Upper lobe of left lung (tissue), 6 donors: Measurements from ENCODE around the gene MEX3D. TPM values are rescaled to one million over a fixed set of nuclear protein-coding genes. Genes with fewer than 3 reads are reported as not detected.

Experiments
- ATAC-seq, 2 donors: fragments of 200-7000 bp; cut with Tn5 transposase; one replicate each; pipeline ENCODE4 v1.9.1; 2022; ENCODE audit warnings: mild to moderate bottlenecking in 2 of 2, moderate library complexity in 2 of 2; ENCODE audit not compliant: low FRiP score in 2 of 2
- DNase-seq, 2 donors: peaks; one replicate each; pipeline ENCODE4 v3.0.0-alpha.2; 2019 to 2020
- H3K27ac ChIP-seq, 4 donors: fragments of 200-600 bp; sonication (generic); one replicate each; pipeline ENCODE4 v1.5.1; 2016 to 2019
- H3K27me3 ChIP-seq, 4 donors: fragments of 200-600 bp; sonication (generic); one replicate each; pipeline ENCODE4 v1.5.1; 2017 to 2019
- H3K36me3 ChIP-seq, 4 donors: fragments of 200-600 bp; sonication (generic); one replicate each; pipeline ENCODE4 v1.5.1; 2016 to 2019
- H3K4me1 ChIP-seq, 4 donors: fragments of 200-600 bp; sonication (generic); one replicate each; pipeline ENCODE4 v1.5.1; 2018 to 2019
- H3K4me3 ChIP-seq, 4 donors: fragments of 200-600 bp; sonication (generic); one replicate each; pipeline ENCODE4 v1.5.1; 2017 to 2019; ENCODE audit warnings: mild to moderate bottlenecking in 2 of 4, moderate library complexity in 1 of 4
- H3K9me3 ChIP-seq, 4 donors: fragments of 200-600 bp; sonication (generic); one replicate each; pipeline ENCODE4 v1.5.1; 2018 to 2019
- CTCF ChIP-seq, 6 experiments: fragments of 450-650 bp in 4 of 6; fragments of 200-600 bp in 2 of 6; sonication (generic) in 2 of 6; IDR thresholded peaks; one replicate each; pipeline ENCODE4 v1.5.1; 2016 to 2019; ENCODE audit warnings: antibody characterized with exemption in 6 of 6
- EP300 ChIP-seq, 4 donors: sonication (generic); formaldehyde crosslinking; IDR thresholded peaks; one replicate each; pipeline ENCODE4 v1.5.1; 2017; ENCODE audit warnings: antibody characterized with exemption in 4 of 4, control low read depth in 2 of 4
- POLR2A ChIP-seq, 4 donors: fragments of 450-650 bp; IDR thresholded peaks; one replicate each; pipeline ENCODE4 v1.5.1; 2016 to 2017; ENCODE audit warnings: antibody characterized with exemption in 4 of 4, mild to moderate bottlenecking in 2 of 4
- POLR2AphosphoS5 ChIP-seq, 2 donors: sonication (generic); formaldehyde crosslinking; IDR thresholded peaks; one replicate each; pipeline ENCODE4 v1.5.1; 2017; ENCODE audit warnings: antibody characterized with exemption in 2 of 2
- WGBS, 2 donors: methylation state at CpG; one replicate each; pipeline ENCODE4 v1.1.5; 2017 to 2018; 5-methylcytosine and 5-hydroxymethylcytosine counted together
- total RNA-seq, 6 donors: library from RNA; depleted of rRNA in 4 of 6; stranded (reverse); fragments of >200 nt in 4 of 6; gene quantifications; one replicate each; pipeline versions ENCODE4 v1.1.0 to v1.2.1, GENCODE V29; 2016 to 2021
- donor health status: DM: no; HTN: no; CAD: no; lungs with moderate emphysema.
- donor health status: DM: no; HTN: yes; CAD: no; lungs with severe emphysema.

Gene MEX3D
- total RNA-seq, 6 donors from 2014 or later, result 18.0 to 43.7 (median 26.5) TPM

GRCh38 chr19:1577929-1578618 is 9.9 kb upstream of the MEX3D start:
- H3K27me3 ChIP-seq, result no peaks in the 10 kb centered on the region
- H3K4me3 ChIP-seq, result no peak overlapping the region
- H3K36me3 ChIP-seq, result peaks cover 10 to 69% (median 65%) of the 10 kb centered on the region in 4 donors
- ATAC-seq (peak in 1 of 2 donors; percentile 6), DNase-seq (peak in 1 of 2 donors; percentile 81)
- H3K9me3 ChIP-seq, result no peaks in the 10 kb centered on the region
- no peak overlapping the region for H3K27ac ChIP-seq
- 92 to 94% methylated on average over 28 to 47 of the region's 49 CpGs for WGBS, 2 donors
- TF ChIP-seq CTCF (IDR thresholded peaks at IDR 0.05), result no peak
- TF ChIP-seq POLR2AphosphoS5 (IDR thresholded peaks at IDR 0.05), result no peak
- TF ChIP-seq EP300 (IDR thresholded peaks at IDR 0.05), result no peak
- no peak for TF ChIP-seq POLR2A (IDR thresholded peaks at IDR 0.05)
- H3K4me1 ChIP-seq, result no peaks in the 10 kb centered on the region

GRCh38 chr19:1577090-1577928 is 9.2 kb upstream of the MEX3D start:
- DNase-seq, result peak in 1 of 2 donors; percentile 73
- no peaks in the 10 kb centered on the region for H3K27me3 ChIP-seq
- no peaks in the 10 kb centered on the region for H3K4me1 ChIP-seq
- no peaks in the 10 kb centered on the region for H3K9me3 ChIP-seq
- WGBS, 2 donors, result 73 to 95% methylated on average over 8 to 14 of the region's 41 CpGs
- ATAC-seq, result peak in 1 of 2 donors; percentile 3
- peaks cover 10 to 62% (median 58%) of the 10 kb centered on the region in 4 donors for H3K36me3 ChIP-seq
- H3K27ac ChIP-seq, result no peak overlapping the region
- no peak overlapping the region for H3K4me3 ChIP-seq
- no peak for TF ChIP-seq EP300 (IDR thresholded peaks at IDR 0.05)
- TF ChIP-seq POLR2AphosphoS5 (IDR thresholded peaks at IDR 0.05), result no peak
- TF ChIP-seq POLR2A (IDR thresholded peaks at IDR 0.05), result no peak
- no peak for TF ChIP-seq CTCF (IDR thresholded peaks at IDR 0.05)

GRCh38 chr19:1576242-1577089 is 8.3 kb upstream of the MEX3D start:
- ATAC-seq, result no peak
- Histone ChIP-seq H3K27me3 (no peaks in the 10 kb centered on the region), H3K9me3 (no peaks in the 10 kb centered on the region), H3K4me1 (no peaks in the 10 kb centered on the region), H3K4me3 (no peak overlapping the region), H3K36me3 (peaks cover 10 to 53% (median 50%) of the 10 kb centered on the region in 4 donors), H3K27ac (no peak overlapping the region)
- DNase-seq, result peak in 1 of 2 donors; percentile 69
- TF ChIP-seq POLR2A (IDR thresholded peaks at IDR 0.05), result no peak
- no peak for TF ChIP-seq CTCF (IDR thresholded peaks at IDR 0.05)
- TF ChIP-seq EP300 (IDR thresholded peaks at IDR 0.05), result no peak
- TF ChIP-seq POLR2AphosphoS5 (IDR thresholded peaks at IDR 0.05), result no peak
- WGBS, 2 donors, result 89 to 92% methylated on average over 12 to 25 of the region's 30 CpGs

GRCh38 chr19:1575323-1576241 is 7.5 kb upstream of the MEX3D start:
- WGBS, 2 donors, result 86% methylated on average over 13 to 22 of the region's 22 CpGs
- H3K4me1 ChIP-seq, result no peaks in the 10 kb centered on the region
- H3K36me3 ChIP-seq, result peaks cover 5 to 44% (median 41%) of the 10 kb centered on the region in 4 donors
- H3K9me3 ChIP-seq, result no peaks in the 10 kb centered on the region
- DNase-seq, result peak in 1 of 2 donors; percentile 58
- no peak overlapping the region for H3K27ac ChIP-seq
- no peak for TF ChIP-seq CTCF (IDR thresholded peaks at IDR 0.05)
- no peak for TF ChIP-seq EP300 (IDR thresholded peaks at IDR 0.05)
- TF ChIP-seq POLR2AphosphoS5 (IDR thresholded peaks at IDR 0.05), result no peak
- no peak for TF ChIP-seq POLR2A (IDR thresholded peaks at IDR 0.05)
- no peak overlapping the region for H3K4me3 ChIP-seq
- ATAC-seq, result no peak
- no peaks in the 10 kb centered on the region for H3K27me3 ChIP-seq
